Endometrial microvascular endothelial cells (primary cell): ENCODE measurements around the gene EZH2. TPM values are rescaled to one million over a fixed set of nuclear protein-coding genes. Genes with fewer than 3 reads are reported as not detected.

Experiments used
- in situ Hi-C: cut with HindIII; loops from 2 replicates; pipeline ENCODE4 v1.10.0; 2017; ENCODE audit warnings: low sequenced_read_pairs, low pct_unique_long_range_greater_than_20kb; ENCODE audit errors: inconsistent ontology term
- total RNA-seq: library from RNA; depleted of rRNA; stranded (reverse); fragments of >200 nt; gene quantifications from one replicate; pipeline ENCODE4 v1.2.3, GENCODE V29; 2015; ENCODE audit errors: inconsistent ontology term

EZH2 gene
- total RNA-seq, 1 donor from 2014 or later = 15.3 TPM

- in situ Hi-C loops = loop anchor here (25.0 kb wide), 1 partner anchor 113 kb away; no protein-coding TSS in a partner anchor
Measured at GRCh38 chr7:148824864-148825263, 59.2 kb downstream of the EZH2 start.

DNA sequence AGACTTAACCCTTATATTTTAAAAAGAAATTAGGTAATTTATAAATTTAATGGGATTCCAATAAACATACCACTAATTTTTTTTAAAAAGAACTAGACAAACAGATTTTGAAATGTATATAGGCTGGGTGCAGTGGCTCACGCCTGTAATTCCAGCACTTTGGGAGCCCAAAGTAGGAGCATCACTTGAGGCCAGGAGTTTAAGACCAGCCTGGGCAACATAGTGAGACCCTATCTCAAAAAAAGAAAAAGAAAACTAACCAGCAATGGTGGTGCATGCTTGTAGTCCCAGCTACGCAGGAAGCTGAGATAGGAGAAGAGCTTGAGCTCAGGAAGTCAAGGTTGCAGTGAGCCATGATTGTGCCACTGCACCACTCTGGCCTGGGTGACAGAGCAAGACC lies 62.7 kb downstream of the EZH2 start:
- in situ Hi-C loops = no loop called here

GRCh38 chr7:148819697-148820360 lies 64.3 kb downstream of the EZH2 start:
- in situ Hi-C loops = no loop called here

DNA sequence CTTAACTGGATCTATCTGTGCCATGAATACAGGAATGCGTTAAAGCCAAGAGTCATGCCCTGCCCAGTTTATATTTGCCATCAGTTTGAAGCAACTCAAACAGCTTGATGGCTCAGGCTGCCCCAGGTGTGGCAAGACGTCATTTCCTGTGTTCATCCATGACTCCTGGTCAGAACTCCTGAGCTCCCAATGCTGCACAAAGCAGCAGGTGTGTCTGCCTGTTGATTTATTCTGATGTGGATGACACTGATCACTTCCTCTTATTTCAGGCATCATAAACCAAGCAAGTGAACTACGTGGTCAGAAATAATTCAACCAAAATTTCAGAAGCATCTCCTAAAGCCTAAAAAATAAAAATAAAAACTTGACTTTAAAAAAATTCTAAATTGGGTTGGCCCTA lies 68.5 kb downstream of the EZH2 start:
- in situ Hi-C loops = no loop called here

GRCh38 chr7:148814922-148815559 lies 69.0 kb downstream of the EZH2 start:
- in situ Hi-C loops = no loop called here

GRCh38 chr7:148813890-148814289 lies 70.2 kb downstream of the EZH2 start:
- in situ Hi-C loops = no loop called here

DNA sequence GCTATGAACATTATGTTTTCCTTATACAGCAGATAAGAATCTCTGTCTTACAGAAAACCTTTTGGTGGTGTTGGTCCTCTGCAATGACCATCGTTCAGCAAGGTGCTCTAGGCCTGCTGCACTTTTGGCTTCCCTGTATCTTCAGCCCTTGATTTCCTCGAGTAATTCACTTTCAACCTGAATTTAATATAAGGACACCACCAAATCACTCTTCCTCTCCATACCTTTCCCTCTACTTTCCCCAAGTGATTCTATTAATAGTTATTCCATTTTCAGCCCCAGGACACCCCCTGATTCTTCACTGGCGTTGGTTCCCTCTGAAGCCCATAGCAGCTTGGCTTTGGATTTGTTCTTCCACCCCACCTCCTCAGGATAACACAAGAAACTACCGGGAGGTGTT lies 72.2 kb downstream of the EZH2 start:
- in situ Hi-C loops = no loop called here

GRCh38 chr7:148809856-148810255 lies 74.2 kb downstream of the EZH2 start:
- in situ Hi-C loops = no loop called here

GRCh38 chr7:148807436-148807835 lies 76.7 kb downstream of the EZH2 start:
- in situ Hi-C loops = no loop called here

DNA sequence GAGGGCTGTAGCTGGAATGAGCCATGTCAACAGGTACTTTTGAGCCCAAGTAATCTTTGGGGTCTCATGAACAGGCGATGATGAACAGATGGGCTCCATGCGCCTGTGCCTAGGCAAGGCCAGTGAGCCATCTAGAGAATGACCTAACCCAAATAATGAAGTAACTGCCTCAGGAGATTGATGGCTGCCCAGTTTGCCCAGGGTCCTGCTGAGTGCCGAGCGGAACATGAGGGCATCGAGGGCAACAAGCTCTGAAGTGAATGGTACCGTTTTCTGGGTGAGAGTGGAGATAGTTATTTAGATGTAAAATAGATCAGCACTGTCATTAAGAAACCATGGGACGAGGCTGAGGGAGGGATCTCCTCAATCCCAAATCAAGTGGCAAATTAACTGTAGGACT lies 77.9 kb downstream of the EZH2 start:
- in situ Hi-C loops = no loop called here

GRCh38 chr7:148804343-148805235 lies 79.5 kb downstream of the EZH2 start:
- in situ Hi-C loops = no loop called here

DNA sequence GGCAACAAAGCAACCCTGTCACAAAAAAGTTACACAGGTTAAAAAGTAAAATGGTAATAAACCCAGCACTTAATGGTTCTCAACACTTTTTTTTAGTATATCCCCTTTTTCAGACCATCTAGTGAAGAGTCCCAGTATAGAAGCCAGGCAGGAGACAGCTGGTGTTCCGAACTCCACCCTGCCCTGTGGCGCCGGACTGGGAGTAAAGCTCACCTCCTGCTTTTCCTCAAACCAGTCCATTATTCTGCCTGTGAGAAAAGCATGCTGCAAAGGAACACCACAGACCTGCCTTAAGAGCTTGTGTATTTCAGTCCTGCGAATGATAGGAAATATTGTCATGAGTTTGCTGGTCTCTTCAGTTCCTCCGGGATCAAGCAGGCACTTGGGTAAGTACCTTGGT lies 81.0 kb downstream of the EZH2 start:
- in situ Hi-C loops = no loop called here

- in situ Hi-C loops = no loop called here
Measured at GRCh38 chr7:148802101-148802493, 82.0 kb downstream of the EZH2 start.

DNA sequence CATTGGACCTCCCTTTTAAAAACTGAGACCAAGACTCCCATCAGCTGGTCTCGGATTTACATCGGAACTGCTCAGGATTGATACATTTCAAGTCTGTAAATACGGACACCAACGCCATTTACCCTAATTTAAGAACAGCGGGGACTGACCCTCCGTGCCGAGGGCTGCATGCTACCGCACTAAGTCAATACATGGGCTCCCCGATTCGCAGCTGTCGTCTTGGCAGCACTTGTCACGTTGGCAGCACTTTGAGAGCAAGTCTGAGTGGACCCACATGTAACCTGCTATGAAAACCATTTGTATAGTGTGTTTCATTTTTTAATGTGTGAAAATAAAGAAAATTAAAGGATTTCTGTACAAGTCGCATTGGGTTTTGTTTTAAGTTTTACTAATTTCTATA lies 83.4 kb downstream of the EZH2 start:
- in situ Hi-C loops = no loop called here

DNA sequence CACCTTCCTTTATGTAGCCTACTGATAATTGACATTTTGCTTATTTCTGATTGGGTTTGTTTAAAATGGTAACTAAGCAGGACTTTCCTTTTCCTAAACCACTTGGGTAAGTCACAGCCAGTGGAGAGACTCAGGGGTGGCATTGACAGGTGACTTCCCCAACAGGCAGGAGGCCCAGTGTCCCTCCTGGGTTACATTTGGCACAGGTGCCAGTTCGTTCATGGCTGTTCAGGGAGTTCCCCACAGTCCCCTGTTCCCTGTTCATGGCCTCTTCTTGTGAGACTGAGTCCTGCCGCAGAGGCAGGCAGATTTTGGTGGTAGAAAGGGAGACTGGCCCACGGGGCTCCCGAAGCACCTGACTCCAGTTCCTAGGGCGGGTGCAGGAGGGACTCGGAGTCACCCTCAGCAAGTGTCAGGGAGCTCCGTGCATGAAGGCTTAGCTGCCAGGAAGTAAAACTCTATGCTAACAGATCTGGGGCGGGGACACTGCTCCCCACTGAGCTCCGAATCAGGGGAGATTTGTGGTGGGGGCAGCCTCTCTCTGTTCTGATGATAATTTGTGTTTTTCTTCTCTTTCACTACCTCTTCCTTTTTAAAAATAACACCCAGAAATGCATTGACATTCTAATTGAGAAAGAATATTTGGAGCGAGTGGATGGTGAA lies 84.1 kb downstream of the EZH2 start:
- in situ Hi-C loops = no loop called here

- in situ Hi-C loops = no loop called here
Measured at GRCh38 chr7:148796841-148797240, 87.2 kb downstream of the EZH2 start.

- in situ Hi-C loops = no loop called here
Measured at GRCh38 chr7:148794476-148794875, 89.6 kb downstream of the EZH2 start.

- in situ Hi-C loops = no loop called here
Measured at GRCh38 chr7:148793590-148793989, 90.5 kb downstream of the EZH2 start.

- in situ Hi-C loops = no loop called here
Measured at GRCh38 chr7:148791546-148791945, 92.5 kb downstream of the EZH2 start.
